ENCODE measurements around the gene TAF10.
A peak's percentile ranks its signal among the peaks of the same experiment; 100 is the strongest.

Gene TAF10

DNA sequence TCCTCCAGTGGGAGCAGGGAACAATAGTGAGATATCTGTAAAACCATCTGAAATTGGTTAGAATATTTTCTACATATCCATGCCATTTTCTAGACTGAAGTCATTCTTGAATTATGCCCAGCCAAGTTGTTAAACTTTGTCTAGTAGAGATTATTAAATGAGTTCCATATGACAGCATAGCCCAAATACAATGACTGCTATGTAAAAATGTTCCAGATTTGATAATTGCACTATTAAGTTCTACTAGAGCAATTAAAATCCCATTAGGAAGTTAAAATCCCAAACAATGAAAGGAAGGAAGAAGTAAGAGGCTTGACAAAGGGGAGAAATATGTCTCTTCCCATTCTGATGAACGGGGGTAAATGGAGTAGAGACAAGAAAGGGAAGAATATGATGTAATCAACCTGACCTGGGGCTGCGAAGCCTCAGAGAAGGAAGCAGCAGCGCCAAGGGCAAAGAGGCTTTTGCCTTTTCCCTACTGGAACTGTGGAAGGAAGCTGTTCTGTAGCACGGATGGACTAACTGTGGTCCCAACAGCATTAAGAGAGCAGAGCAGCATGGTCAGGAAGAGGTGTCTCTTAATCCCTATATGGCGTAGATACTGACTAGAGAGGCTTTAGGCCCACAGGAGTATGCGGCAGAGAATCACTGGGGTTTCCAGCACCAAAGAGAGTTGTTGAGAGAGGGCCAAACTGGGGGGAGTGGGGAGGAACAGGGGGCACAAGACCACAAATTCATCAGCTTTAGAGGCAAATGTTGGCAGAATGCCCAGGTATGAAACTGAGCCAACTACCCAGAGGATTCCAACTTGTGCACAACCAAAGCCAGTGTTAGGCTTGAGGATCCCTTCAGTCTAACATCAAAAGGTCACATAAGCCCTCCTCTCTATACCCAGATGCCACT, 35.3 kb downstream of the TAF10 start:
- H3K4me1 Mint-ChIP-seq (ENCODE audit: low read depth), result no peaks in the 10 kb centered on the region
- peaks cover 3% of the 10 kb centered on the region for H3K36me3 Mint-ChIP-seq (ENCODE audit: low read depth)
- H3K9me3 Mint-ChIP-seq, result no peaks in the 10 kb centered on the region
- H3K27ac Mint-ChIP-seq, result no peak overlapping the region
- H3K27me3 Mint-ChIP-seq (ENCODE audit: low read depth), result no peaks in the 10 kb centered on the region
- H3K4me3 Mint-ChIP-seq, result no peak overlapping the region
- DNase-seq (ENCODE audit: low spot score), result no peak

GRCh38 chr11:6574816-6575715, 37.0 kb downstream of the TAF10 start:
- Mint-ChIP-seq H3K36me3 (ENCODE audit: low read depth) (peaks cover 2% of the 10 kb centered on the region), H3K9me3 (no peaks in the 10 kb centered on the region), H3K27ac (no peak overlapping the region), H3K4me3 (no peak overlapping the region), H3K27me3 (ENCODE audit: low read depth) (no peaks in the 10 kb centered on the region), H3K4me1 (ENCODE audit: low read depth) (no peaks in the 10 kb centered on the region)
- DNase-seq (ENCODE audit: low spot score), result no peak

- no peak overlapping the region for H3K27ac Mint-ChIP-seq
- H3K4me3 Mint-ChIP-seq, result no peak overlapping the region
- H3K27me3 Mint-ChIP-seq (ENCODE audit: low read depth), result no peaks in the 10 kb centered on the region
- DNase-seq (ENCODE audit: low spot score), result no peak
- H3K4me1 Mint-ChIP-seq (ENCODE audit: low read depth), result no peaks in the 10 kb centered on the region
- peaks cover 3% of the 10 kb centered on the region for H3K36me3 Mint-ChIP-seq (ENCODE audit: low read depth)
- H3K9me3 Mint-ChIP-seq, result no peaks in the 10 kb centered on the region
Measured at GRCh38 chr11:6572215-6572614, 39.8 kb downstream of the TAF10 start.

GRCh38 chr11:6571434-6572008, 40.5 kb downstream of the TAF10 start:
- H3K4me3 Mint-ChIP-seq, result no peak overlapping the region
- H3K4me1 Mint-ChIP-seq (ENCODE audit: low read depth), result no peaks in the 10 kb centered on the region

DNA sequence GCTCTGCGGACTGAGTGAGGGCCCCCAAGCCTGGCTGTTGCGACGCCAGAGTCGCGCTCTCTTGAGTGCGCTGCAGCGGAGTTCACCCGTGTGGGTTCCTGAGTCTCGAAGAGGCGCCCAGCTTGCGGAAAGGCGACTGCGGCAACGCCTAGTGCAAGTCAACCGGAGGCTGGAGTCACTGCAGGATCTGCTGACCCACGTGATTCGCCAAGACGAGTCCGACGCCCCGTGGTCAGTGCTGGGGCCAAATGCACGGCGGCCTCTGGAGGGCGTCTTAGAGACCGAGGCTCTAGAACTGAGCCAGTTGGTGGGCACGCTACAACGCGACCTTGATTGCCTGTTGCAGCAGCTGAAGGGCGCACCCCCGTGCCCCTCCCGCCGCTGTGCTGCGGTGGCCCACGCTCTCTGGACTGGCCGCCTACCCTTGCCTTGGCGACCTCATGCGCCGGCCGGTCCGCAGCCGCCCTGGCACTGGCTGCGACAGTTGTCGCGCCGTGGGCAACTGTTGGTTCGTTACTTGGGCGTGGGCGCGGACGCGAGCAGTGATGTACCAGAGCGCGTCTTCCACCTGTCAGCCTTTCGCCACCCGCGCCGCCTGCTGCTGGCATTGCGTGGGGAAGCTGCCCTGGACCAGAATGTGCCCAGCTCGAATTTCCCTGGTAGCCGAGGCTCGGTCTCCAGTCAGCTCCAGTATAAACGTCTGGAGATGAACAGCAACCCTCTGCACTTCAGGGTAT, 41.2 kb downstream of the TAF10 start:
- no peaks in the 10 kb centered on the region for H3K27me3 Mint-ChIP-seq (ENCODE audit: low read depth)
- no peaks in the 10 kb centered on the region for H3K4me1 Mint-ChIP-seq (ENCODE audit: low read depth)
- no peaks in the 10 kb centered on the region for H3K9me3 Mint-ChIP-seq
- H3K27ac Mint-ChIP-seq, result no peak overlapping the region
- no peak for DNase-seq (ENCODE audit: low spot score)
- H3K4me3 Mint-ChIP-seq, result no peak overlapping the region
- H3K36me3 Mint-ChIP-seq (ENCODE audit: low read depth), result peaks cover 3% of the 10 kb centered on the region

More at GRCh38 chr11:6571434-6572008, 40.5 kb downstream of the TAF10 start:
- H3K9me3 Mint-ChIP-seq, result no peaks in the 10 kb centered on the region
- no peaks in the 10 kb centered on the region for H3K27me3 Mint-ChIP-seq (ENCODE audit: low read depth)
- peaks cover 3% of the 10 kb centered on the region for H3K36me3 Mint-ChIP-seq (ENCODE audit: low read depth)
- H3K27ac Mint-ChIP-seq, result no peak overlapping the region
- DNase-seq (ENCODE audit: low spot score), result no peak

DNA sequence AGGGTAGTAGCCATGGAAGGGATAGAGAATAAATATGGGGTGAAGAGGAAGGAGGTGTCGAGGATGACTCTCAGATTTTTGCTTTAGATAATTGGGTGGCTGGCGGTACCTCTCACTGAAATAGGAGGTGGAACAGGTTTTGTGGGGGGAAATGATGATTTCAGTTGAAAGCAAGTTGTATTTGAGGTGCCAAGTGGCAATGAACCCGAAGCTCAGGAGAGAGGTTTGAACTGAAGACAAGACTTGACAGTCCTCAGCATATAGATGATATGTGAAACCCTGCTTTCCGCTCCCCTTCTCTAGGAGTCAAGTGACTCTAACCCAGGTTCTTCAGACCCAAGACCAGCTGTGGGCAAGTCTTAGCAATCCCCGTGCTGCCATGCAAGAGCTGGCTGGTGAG, 42.3 kb downstream of the TAF10 start:
- Mint-ChIP-seq H3K4me1 (ENCODE audit: low read depth) (no peaks in the 10 kb centered on the region), H3K9me3 (no peaks in the 10 kb centered on the region), H3K36me3 (ENCODE audit: low read depth) (peaks cover 3% of the 10 kb centered on the region), H3K27ac (peak overlapping the region; percentile 18), H3K27me3 (ENCODE audit: low read depth) (no peaks in the 10 kb centered on the region), H3K4me3 (no peak overlapping the region)
- no peak for DNase-seq (ENCODE audit: low spot score)

DNA sequence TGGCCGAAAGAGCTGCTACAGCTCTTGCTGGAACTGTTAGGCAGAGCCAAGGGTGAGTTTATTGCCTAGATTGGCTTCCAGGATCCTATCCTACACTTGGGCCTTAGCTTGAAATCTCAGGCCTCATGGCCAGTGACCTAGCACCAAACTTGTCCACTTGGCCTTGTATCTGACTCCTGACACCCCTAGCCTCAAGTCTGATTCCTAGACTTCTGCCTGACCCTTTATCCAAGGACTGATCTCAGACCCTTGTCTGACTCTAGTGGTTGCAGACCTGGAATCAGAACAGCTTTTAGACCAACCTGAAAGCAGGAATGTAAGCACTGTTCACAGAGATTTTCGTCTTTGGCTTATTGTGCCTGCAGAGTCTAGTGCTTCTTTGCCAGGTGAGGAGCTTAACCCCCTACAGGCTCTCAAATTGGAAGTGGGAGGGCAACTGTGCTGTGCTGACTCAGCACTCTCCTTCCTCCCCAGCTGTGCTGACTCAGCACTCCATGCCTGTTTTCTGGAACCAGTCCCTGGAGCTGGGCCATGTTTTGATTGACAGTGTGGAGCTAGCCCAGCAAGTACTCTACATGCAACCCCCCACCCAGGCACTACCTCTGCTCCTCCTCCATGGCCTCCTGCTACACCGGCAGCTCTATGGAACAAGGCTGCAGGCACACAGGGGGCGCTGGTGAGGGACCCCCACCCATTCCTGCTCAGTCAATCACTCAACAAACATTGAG, 43.7 kb downstream of the TAF10 start:
- Mint-ChIP-seq H3K4me1 (ENCODE audit: low read depth) (no peaks in the 10 kb centered on the region), H3K27ac (no peak overlapping the region), H3K4me3 (no peak overlapping the region), H3K9me3 (no peaks in the 10 kb centered on the region), H3K36me3 (ENCODE audit: low read depth) (peaks cover 5% of the 10 kb centered on the region), H3K27me3 (ENCODE audit: low read depth) (no peaks in the 10 kb centered on the region)
- no peak for DNase-seq (ENCODE audit: low spot score)

DNA sequence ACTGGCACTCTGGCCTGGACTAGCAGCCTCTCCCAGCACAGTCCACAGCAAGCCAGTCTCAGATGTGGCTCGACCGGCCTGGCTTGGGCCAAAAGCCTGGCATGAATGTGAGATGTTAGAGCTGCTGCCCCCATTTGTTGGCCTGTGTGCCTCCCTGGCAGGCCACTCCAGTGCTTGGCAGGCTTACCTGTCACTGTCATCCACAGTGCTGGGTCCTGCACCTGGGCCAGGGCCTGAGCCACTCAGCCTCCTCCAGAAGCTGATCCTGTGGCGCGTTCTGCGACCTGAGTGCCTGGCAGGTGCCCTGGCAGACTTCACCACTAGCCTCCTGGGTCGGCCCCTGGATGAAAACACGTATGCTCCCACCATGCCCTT, 44.7 kb downstream of the TAF10 start:
- no peak for DNase-seq (ENCODE audit: low spot score)
- H3K9me3 Mint-ChIP-seq, result no peaks in the 10 kb centered on the region
- no peak overlapping the region for H3K27ac Mint-ChIP-seq
- H3K4me1 Mint-ChIP-seq (ENCODE audit: low read depth), result no peaks in the 10 kb centered on the region
- no peaks in the 10 kb centered on the region for H3K27me3 Mint-ChIP-seq (ENCODE audit: low read depth)
- H3K4me3 Mint-ChIP-seq, result no peak overlapping the region
- peaks cover 3% of the 10 kb centered on the region for H3K36me3 Mint-ChIP-seq (ENCODE audit: low read depth)

- no peaks in the 10 kb centered on the region for H3K4me1 Mint-ChIP-seq (ENCODE audit: low read depth)
- H3K27ac Mint-ChIP-seq, result no peak overlapping the region
- peaks cover 3% of the 10 kb centered on the region for H3K36me3 Mint-ChIP-seq (ENCODE audit: low read depth)
- H3K4me3 Mint-ChIP-seq, result no peak overlapping the region
- no peak for DNase-seq (ENCODE audit: low spot score)
- no peaks in the 10 kb centered on the region for H3K9me3 Mint-ChIP-seq
- no peaks in the 10 kb centered on the region for H3K27me3 Mint-ChIP-seq (ENCODE audit: low read depth)
Measured at GRCh38 chr11:6566704-6567370, 45.2 kb downstream of the TAF10 start.

GRCh38 chr11:6565988-6566703, 45.9 kb downstream of the TAF10 start:
- no peaks in the 10 kb centered on the region for H3K27me3 Mint-ChIP-seq (ENCODE audit: low read depth)
- H3K9me3 Mint-ChIP-seq, result no peaks in the 10 kb centered on the region
- H3K27ac Mint-ChIP-seq, result no peak overlapping the region
- H3K4me3 Mint-ChIP-seq, result no peak overlapping the region
- H3K4me1 Mint-ChIP-seq (ENCODE audit: low read depth), result no peaks in the 10 kb centered on the region
- H3K36me3 Mint-ChIP-seq (ENCODE audit: low read depth), result peaks cover 3% of the 10 kb centered on the region
- no peak for DNase-seq (ENCODE audit: low spot score)

GRCh38 chr11:6565325-6565724, 46.7 kb downstream of the TAF10 start:
- Mint-ChIP-seq H3K9me3 (no peaks in the 10 kb centered on the region), H3K4me1 (ENCODE audit: low read depth) (no peaks in the 10 kb centered on the region), H3K36me3 (ENCODE audit: low read depth) (peaks cover 3% of the 10 kb centered on the region), H3K27me3 (ENCODE audit: low read depth) (no peaks in the 10 kb centered on the region), H3K27ac (no peak overlapping the region), H3K4me3 (no peak overlapping the region)
- no peak for DNase-seq (ENCODE audit: low spot score)

DNA sequence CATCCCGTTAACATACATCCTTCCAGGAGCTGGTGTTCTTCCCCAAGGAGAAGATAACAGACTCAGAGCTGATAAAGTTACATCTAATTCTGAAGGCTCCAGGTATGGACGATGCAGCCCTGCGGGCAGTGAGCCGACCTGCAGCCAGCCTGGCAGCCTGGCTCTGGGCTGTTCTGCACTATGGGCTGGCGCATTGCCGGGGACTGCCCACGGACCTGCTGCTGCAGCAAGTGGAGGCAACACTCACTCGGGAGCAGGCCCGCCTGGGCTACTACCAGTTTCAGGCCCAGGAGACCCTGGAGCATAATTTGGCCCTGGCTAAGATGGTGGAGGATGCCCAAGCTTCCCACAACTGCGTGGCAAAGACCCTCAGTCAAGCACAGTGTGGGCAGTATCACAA, 48.3 kb downstream of the TAF10 start:
- peaks cover 2% of the 10 kb centered on the region for H3K36me3 Mint-ChIP-seq (ENCODE audit: low read depth)
- no peak overlapping the region for H3K27ac Mint-ChIP-seq
- no peak overlapping the region for H3K4me3 Mint-ChIP-seq
- no peaks in the 10 kb centered on the region for H3K4me1 Mint-ChIP-seq (ENCODE audit: low read depth)
- H3K27me3 Mint-ChIP-seq (ENCODE audit: low read depth), result no peaks in the 10 kb centered on the region
- no peak for DNase-seq (ENCODE audit: low spot score)
- no peaks in the 10 kb centered on the region for H3K9me3 Mint-ChIP-seq
